ENCODE data around the gene GJB4.
"Not testable (repeated sequence)": the region's sequence is repeated elsewhere in the genome, so short reads cannot be mapped to it uniquely, and the experiment has no call there.

The GJB4 gene

GRCh38 chr1:34796990-34797389 lies 37.5 kb downstream of the GJB4 start:
- Histone ChIP-seq H3K4me3 (ENCODE audit: low read length) (no peak overlapping the region), H3K36me3 (ENCODE audit: control insufficient read depth, insufficient read depth, low read length) (no peaks in the 10 kb centered on the region), H3K4me1 (ENCODE audit: control insufficient read depth, insufficient read depth, low read length) (no peaks in the 10 kb centered on the region), H3K9ac (ENCODE audit: low read length) (no peak overlapping the region), H3K27ac (ENCODE audit: low read depth, low read length) (no peak overlapping the region), H3K27me3 (ENCODE audit: control insufficient read depth, insufficient read depth, low read length) (peaks cover 8% of the 10 kb centered on the region)

- no peak overlapping the region for H3K4me3 ChIP-seq (ENCODE audit: low read length)
- no peak overlapping the region for H3K27ac ChIP-seq (ENCODE audit: low read depth, low read length)
- H3K27me3 ChIP-seq (ENCODE audit: control insufficient read depth, insufficient read depth, low read length): peaks cover 2% of the 10 kb centered on the region
- H3K36me3 ChIP-seq (ENCODE audit: control insufficient read depth, insufficient read depth, low read length): no peaks in the 10 kb centered on the region
- H3K9ac ChIP-seq (ENCODE audit: low read length): no peak overlapping the region
- no peaks in the 10 kb centered on the region for H3K4me1 ChIP-seq (ENCODE audit: control insufficient read depth, insufficient read depth, low read length)
Measured at GRCh38 chr1:34800214-34800613, 40.7 kb downstream of the GJB4 start.

- H3K4me1 ChIP-seq (ENCODE audit: control insufficient read depth, insufficient read depth, low read length): no peaks in the 10 kb centered on the region
- H3K4me3 ChIP-seq (ENCODE audit: low read length): no peak overlapping the region
- no peak overlapping the region for H3K9ac ChIP-seq (ENCODE audit: low read length)
- H3K36me3 ChIP-seq (ENCODE audit: control insufficient read depth, insufficient read depth, low read length): no peaks in the 10 kb centered on the region
- H3K27ac ChIP-seq (ENCODE audit: low read depth, low read length): no peak overlapping the region
- H3K27me3 ChIP-seq (ENCODE audit: control insufficient read depth, insufficient read depth, low read length): no peaks in the 10 kb centered on the region
Measured at GRCh38 chr1:34803770-34804169, 44.2 kb downstream of the GJB4 start.

GRCh38 chr1:34806396-34806795 lies 46.9 kb downstream of the GJB4 start:
- Histone ChIP-seq H3K27me3 (ENCODE audit: control insufficient read depth, insufficient read depth, low read length) (no peaks in the 10 kb centered on the region), H3K4me1 (ENCODE audit: control insufficient read depth, insufficient read depth, low read length) (no peaks in the 10 kb centered on the region), H3K4me3 (ENCODE audit: low read length) (no peak overlapping the region), H3K27ac (ENCODE audit: low read depth, low read length) (no peak overlapping the region), H3K9ac (ENCODE audit: low read length) (no peak overlapping the region), H3K36me3 (ENCODE audit: control insufficient read depth, insufficient read depth, low read length) (no peaks in the 10 kb centered on the region)

- Histone ChIP-seq H3K36me3 (ENCODE audit: control insufficient read depth, insufficient read depth, low read length) (no peaks in the 10 kb centered on the region), H3K4me3 (ENCODE audit: low read length) (no peak overlapping the region), H3K27me3 (ENCODE audit: control insufficient read depth, insufficient read depth, low read length) (no peaks in the 10 kb centered on the region), H3K27ac (ENCODE audit: low read depth, low read length) (no peak overlapping the region), H3K9ac (ENCODE audit: low read length) (no peak overlapping the region), H3K4me1 (ENCODE audit: control insufficient read depth, insufficient read depth, low read length) (no peaks in the 10 kb centered on the region)
Measured at GRCh38 chr1:34808051-34808810, 48.7 kb downstream of the GJB4 start.

GRCh38 chr1:34810781-34811180 lies 51.2 kb downstream of the GJB4 start:
- H3K9ac ChIP-seq (ENCODE audit: low read length); H3K36me3 ChIP-seq (ENCODE audit: control insufficient read depth, insufficient read depth, low read length); H3K4me3 ChIP-seq (ENCODE audit: low read length); H3K27me3 ChIP-seq (ENCODE audit: control insufficient read depth, insufficient read depth, low read length); H3K4me1 ChIP-seq (ENCODE audit: control insufficient read depth, insufficient read depth, low read length); H3K27ac ChIP-seq (ENCODE audit: low read depth, low read length): not testable (repeated sequence)

Measured in rectal smooth muscle tissue (tissue), 1 donor.